GM06990 (cell line): ENCODE data around the gene HOXB3.

Experiments used
- DNase-seq: peaks from one replicate; pipeline ENCODE4 v3.0.0-alpha.2; 2011; ENCODE audit not compliant: insufficient read length; ENCODE audit errors: extremely low read depth
- H3K27me3 ChIP-seq: replicated peaks from 2 replicates; pipeline ENCODE4 v1.6.0; 2011; ENCODE audit warnings: low read length; ENCODE audit not compliant: control insufficient read depth, insufficient read depth
- H3K36me3 ChIP-seq: 2 replicates; pipeline ENCODE4 v1.5.1; 2011; ENCODE audit warnings: low read length; ENCODE audit not compliant: control insufficient read depth, insufficient read depth
- H3K4me3 ChIP-seq: replicated peaks from 2 replicates; pipeline ENCODE4 v1.5.1; 2011; ENCODE audit warnings: low read depth, mild to moderate bottlenecking, control low read depth, low read length
- CTCF ChIP-seq: IDR thresholded peaks from 2 replicates; pipeline ENCODE4 v1.5.1; 2011; ENCODE audit warnings: low read length, control low read depth, mild to moderate bottlenecking, inconsistent platforms; ENCODE audit not compliant: insufficient read depth, poor library complexity, severe bottlenecking

HOXB3 gene

GRCh38 chr17:48616717-48617470 lies 26.9 kb upstream of the HOXB3 start:
- Histone ChIP-seq H3K4me3 (no peak overlapping the region), H3K36me3 (no peaks in the 10 kb centered on the region), H3K27me3 (peaks cover 8% of the 10 kb centered on the region)
- no peak for DNase-seq
- TF ChIP-seq CTCF = no peak

DNA sequence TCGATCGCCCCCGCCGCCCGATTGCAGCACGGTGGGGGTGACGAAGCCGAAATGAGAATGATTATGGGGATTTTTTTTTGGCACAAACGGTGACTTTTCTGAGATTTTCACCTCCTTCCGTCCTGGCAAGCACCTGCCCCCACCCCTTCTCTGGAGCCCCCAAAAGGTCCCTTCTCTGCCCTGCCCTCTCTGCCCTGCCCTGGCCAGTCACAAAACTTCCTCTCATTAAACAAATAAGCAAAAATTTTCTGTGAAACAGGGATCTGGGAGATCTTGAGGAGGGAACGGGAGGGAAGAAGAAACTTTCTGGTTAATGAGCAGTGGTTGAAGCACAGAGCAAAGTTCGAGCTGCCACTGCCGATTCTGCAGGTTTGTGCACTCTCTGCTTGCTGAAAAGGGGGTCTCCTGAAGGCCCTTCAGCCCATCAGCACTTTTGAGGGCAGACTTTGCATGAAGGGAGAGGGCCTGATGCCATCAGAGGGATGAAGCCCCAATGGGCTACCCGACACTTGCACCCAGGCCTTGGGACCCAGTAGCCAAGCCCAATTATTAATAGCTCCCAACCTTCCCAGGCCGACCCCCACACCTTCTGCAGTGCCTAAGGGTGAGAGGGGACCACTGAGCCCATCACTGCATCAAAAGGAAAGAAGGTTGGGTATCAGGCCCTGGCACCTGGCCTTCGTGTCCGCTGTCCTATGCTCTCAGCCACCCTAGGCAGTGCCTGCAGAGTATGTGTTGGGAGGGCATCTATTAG lies 26.1 kb upstream of the HOXB3 start:
- H3K27me3 ChIP-seq = peaks cover 8% of the 10 kb centered on the region
- TF ChIP-seq CTCF = no peak

GRCh38 chr17:48615047-48615962 lies 25.3 kb upstream of the HOXB3 start, which contains the start of gene HOXB8:
TSS of gene HOXB8 (minus strand) at chr17:48615292. CDS start at chr17:48614704, 588 bp downstream.
- no peak for DNase-seq
- Histone ChIP-seq H3K4me3 (peak within 1 kb of the TSS; percentile 27), H3K36me3 (no peaks in the 10 kb centered on the region)

More for the DNA sequence above, 26.1 kb upstream of the HOXB3 start:
- no peak overlapping the region for H3K4me3 ChIP-seq
- DNase-seq = no peak
- H3K36me3 ChIP-seq = no peaks in the 10 kb centered on the region

GRCh38 chr17:48613862-48614694 lies 24.0 kb upstream of the HOXB3 start:
- DNase-seq = no peak
- TF ChIP-seq CTCF = no peak
- H3K36me3 ChIP-seq = no peaks in the 10 kb centered on the region
- peak overlapping the region; percentile 27 for H3K4me3 ChIP-seq
- peaks cover 8% of the 10 kb centered on the region for H3K27me3 ChIP-seq

More at GRCh38 chr17:48615047-48615962, 25.3 kb upstream of the HOXB3 start, which contains the start of gene HOXB8:
- no peak for TF ChIP-seq CTCF
- H3K27me3 ChIP-seq = peaks cover 8% of the 10 kb centered on the region
